NK-92 treated with Interleukin-12 subunit alpha and Interleukin-12 subunit beta, amount 100 ng/mL, for 24 hours (cell line): Measurements from ENCODE around the gene TCERG1L.

Source experiments
- DNase-seq: peaks from one replicate; lab custom pipeline; 2025; lab: John Stamatoyannopoulos, UW

The TCERG1L gene

DNA sequence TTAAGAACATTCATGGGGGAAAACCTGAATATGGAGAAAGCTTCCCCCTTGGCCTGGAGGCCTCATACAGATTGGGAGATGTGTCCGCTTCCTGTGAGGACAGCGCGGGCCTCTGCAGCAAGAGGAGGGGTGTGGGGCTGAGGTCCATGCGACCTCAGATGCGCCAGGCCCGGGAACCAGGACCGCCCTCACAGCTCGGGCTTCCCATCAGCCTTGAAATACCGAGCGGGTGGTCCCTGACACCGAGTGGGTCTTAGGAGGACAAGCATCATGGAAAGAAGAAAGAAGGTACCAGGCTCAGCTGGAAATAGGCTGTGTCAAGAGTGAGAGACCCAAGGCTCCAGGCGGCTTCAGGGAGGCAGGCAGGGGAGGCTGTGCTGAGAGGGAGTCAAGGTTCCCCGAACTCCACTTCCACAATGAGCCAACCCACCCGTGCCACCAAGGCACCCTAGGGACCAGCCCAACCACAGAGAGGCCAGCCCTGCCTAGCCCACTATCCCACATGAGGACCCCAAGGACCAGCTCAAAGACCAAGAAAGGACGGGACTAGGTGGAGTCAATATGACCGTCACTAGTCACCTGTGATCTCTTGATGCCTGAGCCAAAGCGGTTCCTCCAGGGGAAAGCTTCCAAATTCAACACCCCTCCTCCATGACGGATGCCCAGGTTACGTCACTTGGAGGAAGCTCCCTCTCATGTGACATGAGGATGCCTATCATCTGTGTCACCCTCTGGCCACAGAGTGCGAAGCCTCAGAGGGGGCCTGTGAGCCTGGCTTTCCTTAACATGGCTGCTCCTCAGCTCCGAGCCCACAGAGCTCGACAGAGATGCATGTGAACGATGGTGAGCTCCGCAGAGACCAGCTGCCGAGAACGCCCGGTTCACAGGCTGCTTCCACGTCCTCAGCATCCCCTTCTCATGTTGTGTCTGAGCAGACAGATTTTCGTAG is 103.7 kb downstream of the TCERG1L start:
- DNase-seq, result no peak

DNA sequence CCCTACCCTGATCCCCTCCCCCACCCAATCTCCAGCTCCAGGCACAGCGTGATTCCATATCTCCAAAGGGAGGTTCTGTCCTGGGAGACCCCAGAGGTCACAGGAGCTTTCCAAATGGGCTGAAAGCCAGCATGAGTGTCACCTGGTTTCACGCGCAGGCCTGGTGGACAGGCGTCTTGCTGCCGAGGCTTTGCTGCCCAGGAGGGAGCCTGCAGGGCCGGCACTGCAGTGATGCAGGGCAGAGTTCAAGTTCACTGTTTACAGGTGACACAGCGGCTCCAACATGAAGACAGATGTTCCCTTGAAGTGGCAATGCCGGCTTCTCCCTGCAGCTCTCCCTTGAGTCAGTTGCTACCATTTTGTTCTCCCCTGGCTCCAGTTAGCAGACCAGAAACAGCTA is 104.3 kb downstream of the TCERG1L start:
- no peak for DNase-seq

DNA sequence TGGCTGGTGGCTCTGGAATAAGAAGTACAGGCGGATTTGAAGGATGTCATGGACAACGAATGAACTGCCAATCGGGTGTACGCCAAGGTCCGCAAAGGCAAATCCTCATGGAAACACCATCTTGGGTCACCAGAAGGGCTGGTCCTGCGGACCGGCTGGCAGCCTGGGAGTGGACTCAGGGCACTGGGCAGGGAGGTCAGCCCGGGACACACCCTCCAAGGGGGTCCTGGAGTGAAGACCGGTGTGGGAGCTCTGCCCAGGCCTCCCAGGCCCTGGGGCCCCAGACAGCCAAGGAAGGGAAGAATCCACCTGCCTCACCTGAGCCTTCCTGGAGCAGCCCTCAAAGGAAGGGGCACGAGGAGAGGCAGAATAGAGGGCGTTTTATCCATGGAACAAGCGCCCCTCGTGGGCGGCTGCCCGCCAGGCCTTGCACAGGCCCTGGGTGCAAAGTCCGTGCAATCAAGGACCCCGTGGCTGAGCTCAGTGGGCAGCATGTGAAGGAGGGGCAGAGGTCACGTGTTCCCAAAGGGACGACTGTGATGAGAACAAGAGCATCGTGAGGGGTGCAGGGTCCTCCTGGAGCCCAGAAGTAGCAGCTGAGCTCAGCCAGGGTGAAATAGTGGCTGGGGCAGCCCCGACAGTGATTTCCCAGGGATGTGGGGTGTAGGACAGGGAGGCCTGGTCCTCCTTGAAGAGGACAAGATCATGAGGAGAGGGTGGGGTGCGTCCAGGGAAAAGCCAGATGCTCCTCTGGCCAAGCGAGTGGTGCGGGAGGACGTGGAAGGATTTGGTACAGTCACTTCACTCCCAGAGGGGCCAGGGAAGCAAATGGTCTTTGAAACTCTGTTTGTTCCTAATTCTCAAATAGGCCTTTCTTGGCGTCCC is 105.2 kb downstream of the TCERG1L start:
- no peak for DNase-seq

DNA sequence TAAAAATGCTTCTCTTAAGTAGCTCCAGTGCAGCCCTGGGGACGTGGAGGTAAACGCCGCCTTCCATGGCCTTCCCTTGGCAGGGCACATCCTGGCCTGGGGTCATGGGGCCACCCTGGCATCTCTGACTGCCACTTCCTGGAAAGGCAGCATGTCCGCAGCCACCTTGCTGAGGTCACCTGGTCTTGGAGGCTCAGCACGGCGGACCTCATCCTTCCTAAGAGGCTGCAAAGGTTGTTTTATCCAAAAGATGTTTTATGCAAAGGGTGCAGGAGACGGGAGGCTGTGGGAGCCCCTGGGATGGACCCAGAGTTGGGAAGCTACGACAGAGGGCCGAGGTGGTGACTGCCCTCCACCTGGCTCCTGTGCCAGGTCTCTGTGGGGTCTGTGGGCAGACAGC is 106.0 kb downstream of the TCERG1L start:
- no peak for DNase-seq

DNA sequence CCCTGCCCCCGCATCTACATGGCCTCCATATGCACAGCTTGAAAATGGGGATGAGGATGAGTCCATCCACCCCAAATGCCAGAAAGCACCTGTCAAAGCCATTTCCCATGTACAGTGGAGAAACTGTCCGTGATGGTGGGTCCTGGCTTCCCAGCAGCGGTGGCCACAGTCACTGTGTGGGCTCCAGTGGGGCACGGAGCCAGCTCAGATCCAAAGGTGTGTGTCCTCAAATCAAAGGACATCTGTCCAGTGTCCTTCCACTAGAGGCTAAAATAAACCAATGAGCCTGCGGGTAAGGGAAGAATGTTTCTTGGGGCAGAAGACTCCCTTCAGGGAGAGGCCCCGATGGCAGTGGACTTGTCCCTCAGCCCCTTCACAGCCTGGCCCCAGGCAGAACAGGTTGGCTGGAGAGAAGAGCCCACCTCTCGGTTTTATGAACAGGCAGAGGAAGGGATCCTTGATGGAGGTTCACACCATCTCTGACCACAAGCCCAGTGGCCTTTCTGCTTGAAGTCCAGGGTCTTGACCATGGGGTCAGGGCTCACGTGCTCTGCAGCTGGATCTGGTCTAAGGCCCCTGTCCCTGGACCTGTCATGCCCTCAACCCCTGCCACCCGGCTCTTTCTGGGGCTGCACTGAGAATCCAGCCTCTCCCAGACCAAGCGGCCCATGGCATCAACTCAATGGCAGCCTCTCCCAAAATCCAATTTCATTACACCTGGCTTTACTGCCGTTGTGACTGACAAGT is 106.9 kb downstream of the TCERG1L start:
- DNase-seq, result no peak

DNA sequence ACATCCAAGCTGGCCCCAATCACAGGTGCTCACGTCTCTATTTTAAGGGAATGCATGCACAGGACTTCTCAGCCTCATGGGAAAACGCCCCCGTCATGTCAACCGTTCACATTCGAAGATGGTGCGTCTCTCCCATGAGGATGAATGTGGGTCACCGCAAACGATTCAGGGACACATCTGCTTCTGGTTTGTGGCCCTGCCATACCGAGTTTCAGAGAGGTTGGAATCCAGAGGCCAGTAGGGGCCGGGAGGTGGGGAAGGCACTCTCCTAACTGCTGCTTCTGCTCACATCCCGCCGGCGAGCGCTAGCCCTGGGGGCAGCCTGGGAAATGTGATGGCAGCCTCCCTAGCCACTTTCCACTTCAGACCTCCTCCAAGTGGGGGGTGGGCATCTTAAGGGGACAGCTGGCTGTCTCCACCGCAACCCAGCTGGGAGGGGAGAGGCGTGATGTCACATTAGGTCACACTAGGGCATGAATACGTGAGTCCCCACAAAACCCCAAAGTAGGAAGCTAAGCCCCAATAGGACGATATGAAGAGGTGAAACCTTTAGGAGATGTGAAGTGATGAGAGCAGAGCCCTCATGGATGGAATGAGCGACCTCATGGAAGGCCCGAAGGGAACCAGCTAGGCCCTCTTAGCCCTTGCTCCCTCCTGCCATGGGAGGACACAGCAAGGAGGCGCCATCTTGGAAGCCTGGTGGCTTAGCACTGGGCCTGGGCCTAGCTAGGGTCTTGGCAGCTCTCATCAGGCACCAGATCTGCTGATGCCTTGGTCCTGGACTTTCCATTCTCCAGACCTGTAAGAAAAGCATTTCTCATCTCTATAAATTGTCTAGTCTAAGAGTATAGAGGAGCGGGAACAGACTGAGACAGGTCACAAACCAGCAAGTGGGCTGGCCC is 107.8 kb downstream of the TCERG1L start:
- no peak for DNase-seq

DNA sequence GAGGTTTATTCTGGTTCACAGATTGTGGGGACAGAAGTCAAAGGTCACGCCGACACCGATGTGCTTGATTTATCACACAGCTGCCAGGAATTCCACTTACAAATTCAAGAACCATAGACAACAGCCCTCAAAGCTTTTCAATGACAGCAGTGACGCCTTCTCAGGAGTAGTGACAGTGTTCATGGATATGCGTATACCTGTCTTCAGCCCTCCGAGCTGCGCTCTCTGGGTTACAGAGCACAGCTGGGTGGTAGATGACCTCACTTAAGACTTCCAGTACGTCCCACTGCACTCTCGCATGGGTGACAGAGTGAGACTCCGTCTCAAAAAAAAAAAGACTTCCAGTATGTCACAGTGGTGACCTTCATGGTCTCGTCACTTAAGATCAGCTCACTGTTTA is 108.5 kb downstream of the TCERG1L start:
- no peak for DNase-seq

DNA sequence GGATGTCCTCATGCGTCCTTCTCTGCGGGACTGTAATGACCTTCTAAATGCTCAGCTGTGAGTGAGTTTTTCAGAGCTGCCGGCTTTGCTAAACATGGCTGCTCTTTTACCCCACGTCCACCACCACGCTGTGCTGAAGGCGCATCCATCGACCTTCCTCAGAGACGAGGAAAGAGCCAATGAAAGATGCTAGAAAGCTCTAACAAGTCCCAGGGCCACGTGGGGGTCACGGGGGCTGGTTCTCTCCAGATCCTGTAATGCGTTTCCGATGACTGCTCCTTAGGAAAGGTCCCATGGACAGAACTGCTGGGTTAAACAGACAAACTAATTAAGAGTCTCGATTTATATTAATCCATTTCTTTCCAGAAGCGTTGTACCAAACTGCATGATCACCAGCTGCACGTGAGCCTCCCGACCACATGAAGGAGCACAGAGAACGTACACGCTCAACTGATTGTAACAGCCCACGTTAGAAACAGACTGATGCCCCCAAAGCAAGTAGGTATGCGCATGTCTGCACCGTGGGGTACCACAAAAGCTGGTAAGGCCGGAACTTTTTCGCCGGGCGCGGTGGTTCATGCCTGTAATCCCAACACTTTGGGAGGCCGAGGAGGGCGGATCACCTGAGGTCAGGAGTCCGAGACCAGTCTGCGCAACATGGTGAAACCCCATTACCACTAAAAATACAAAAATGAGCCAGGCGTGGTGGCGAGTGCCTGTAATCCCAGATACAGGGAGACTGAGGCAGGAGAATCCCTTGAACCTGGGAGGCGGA is 109.6 kb downstream of the TCERG1L start:
- no peak for DNase-seq

DNA sequence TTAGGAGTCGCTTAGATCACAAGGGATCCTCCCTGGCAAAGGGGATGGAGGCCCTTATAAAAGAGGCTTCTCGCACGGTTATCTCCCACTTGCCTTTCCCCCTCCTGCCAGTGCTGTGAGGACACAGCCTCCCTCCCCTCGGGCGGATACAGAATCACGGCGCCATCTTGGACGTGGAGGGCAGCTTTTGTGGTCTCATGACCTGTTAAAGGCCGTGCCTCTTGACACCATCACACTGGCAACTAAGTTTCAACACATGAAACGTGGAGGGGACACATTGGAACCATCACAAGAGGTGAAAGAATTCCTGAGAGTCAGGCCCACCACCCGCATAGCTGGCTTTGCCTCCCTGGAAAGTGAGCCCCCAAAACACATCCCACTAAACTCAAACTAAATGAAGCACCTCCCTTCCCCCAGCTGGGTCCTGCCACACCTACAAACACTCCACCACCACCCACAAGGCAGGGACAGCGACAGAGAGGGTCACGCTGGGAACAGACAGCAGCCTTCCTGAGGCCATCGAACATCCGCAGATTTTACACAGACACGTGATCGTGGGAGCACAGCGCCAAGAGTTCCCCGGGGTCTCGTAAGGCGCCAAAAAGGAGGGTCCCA is 110.6 kb downstream of the TCERG1L start:
- DNase-seq, result no peak

DNA sequence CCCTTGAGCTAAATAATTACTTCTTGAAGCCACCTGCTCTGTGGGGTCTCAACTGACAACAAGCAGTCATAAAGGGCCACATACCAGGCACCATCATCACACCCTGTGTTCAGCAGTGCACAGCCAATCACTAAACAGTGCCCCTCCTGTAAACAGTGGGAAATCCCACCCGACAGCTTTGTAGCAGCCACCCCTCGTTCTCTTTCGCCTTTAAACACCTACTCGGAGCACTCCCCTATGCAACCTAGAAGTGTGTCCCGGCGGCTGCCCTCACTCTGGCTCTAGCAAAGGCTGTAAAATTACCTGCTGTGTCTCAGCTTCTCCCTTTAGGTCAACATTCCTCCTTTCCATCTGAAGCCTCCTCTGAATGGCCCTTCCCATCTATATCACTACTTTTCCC is 111.9 kb downstream of the TCERG1L start:
- no peak for DNase-seq

DNA sequence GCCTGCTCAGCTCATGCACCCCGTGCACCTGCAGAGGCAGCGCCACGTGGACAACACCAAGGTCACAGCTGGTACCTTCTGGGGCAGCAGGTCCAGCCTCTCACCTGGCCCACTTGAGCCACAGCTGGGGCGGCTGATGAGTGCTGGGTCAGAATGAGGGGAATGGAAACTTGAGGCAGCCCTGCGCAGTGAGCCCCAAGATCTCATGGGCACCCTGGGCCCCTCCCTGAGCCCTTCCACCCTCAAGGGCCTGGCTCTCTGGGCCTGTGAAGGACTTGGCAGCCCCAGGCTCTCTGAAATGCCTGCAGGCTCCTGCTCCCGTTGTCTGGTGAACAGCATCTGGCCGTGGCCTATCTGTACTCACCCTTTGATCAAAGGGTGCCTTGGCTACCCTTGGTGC is 112.7 kb downstream of the TCERG1L start:
- no peak for DNase-seq

DNA sequence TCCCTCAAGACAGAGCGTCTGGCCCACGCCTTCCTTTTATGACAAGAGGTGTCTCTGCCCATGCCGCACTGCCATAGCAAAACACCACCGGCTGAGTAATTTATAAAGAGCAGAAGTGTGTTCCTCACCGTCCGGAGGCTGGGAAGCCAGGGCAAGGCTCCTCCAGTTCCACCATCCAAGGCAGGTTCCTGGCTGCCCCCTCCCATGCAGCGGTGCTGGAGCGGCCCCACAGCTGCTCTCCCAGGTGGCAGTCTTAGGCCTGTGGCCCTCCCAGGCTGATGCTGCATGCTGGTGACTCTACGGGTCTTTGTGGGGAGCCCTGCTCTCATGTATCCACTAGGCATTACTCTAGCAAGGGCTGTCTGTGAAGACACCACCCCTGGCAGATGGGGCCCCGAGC is 113.1 kb downstream of the TCERG1L start:
- no peak for DNase-seq

DNA sequence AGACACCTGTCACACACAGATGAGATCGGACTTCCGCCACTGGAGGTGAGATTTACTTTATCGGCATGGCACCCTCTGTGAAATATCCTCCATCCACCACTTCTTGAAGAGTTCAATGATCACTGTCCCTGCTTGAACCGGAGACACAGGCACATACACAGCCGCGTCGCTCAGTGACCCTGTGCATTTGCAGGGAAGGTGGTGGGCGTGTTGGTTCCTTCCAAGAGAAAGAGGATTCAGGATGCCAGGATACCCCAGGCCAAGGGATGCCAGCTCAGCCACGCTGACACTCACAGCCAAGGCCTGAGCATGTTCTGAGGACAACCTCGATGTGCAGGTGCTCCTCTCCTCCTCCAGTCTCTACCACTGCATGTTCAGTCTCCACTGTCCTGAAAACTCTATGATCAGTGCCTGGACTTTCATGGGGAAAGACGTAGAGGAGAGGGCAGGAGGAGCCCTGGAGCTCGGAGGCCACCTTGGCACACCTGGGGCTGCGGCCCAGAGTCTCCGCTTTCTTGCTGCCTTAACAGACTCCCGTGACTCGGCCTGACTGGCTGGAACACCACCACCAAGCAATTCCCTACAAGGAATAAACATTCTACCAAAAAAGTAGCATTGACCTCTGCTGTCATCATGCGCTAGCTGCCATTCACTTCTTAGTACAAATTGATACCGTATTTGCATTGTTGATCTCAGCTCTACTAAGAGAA is 115.2 kb downstream of the TCERG1L start:
- no peak for DNase-seq

DNA sequence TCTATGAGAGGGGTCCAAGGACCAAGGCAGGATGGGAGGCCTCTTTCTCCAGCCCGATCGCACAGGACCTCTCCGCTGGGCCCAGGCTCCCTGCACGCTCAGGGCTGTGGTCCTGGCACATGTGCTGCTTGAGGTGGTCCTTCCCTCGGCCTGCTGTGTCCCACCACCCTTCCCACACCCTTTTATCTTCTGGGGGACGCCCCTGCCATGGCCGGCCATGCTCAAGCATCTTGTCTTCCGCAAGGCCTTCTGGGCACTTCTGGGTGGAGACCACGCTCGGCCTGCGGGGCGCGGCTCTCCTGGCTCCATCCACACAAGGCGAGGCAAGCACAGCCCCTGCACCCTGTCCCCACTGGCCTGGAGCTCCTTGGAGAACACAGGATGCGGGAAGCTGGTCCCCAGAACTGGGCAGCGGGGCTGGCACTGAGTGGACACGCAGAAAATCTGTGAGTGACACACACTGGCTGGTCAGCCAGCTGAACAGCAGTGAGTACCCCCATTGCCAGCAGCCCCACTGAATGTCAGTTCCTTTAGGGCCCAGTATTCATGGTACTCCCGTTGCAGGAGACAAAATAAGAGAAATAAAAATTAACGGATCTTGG is 115.9 kb downstream of the TCERG1L start:
- DNase-seq, result no peak

DNA sequence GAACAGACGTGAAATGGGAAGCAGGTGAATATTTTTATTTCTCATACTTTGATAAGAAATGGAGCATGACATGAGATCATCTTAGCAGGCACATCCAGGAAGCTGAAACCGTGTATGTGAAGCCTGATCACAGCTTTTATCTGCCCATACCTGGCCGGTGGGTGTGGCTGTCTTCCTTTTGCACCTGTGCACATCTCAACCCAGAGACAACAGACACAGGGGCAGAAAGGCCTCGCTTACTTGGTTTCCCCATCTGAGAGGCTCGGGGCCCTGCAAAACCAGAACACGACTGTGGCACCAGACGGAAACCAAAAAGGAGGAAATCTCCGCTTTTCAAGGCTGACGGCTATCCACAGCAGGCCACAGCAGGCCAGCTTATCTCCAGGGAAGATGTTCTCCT is 116.4 kb downstream of the TCERG1L start:
- DNase-seq, result no peak

DNA sequence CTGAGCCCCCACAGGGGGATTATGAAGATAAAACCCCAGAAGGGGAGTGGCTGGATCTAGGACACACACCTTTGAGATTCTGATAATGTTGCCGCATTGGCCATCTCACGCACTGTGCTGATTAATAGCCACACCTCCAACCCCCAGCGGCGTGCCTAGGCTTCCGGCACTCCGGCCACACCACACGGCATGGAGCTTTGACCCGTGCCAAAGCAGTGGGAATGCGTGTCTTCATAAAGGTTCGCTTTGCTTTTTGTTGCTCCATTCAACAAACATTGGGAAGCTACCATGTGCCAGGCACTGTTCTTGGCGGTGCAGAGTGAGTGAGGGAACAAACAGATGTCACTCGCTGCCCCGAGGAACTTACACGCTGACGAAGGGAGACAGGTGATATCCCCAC is 117.6 kb downstream of the TCERG1L start:
- no peak for DNase-seq

DNA sequence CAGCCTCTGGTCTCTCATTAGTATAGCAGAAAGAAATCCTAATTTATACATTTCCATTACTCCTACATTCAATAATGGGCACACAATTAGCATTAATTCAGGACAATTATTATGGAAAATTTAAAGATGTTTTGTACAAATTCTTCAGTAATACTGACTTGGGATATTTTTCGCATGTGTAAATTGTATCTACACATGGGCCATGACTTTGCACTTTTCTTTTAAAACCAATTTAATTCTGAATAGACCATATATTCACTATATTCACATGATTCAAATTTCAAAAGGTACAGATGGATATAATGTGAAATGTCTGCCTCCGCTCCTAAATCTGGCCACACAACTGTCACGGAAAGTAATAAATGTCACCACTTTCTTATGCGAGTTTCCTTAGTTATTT is 123.0 kb downstream of the TCERG1L start:
- DNase-seq, result no peak

DNA sequence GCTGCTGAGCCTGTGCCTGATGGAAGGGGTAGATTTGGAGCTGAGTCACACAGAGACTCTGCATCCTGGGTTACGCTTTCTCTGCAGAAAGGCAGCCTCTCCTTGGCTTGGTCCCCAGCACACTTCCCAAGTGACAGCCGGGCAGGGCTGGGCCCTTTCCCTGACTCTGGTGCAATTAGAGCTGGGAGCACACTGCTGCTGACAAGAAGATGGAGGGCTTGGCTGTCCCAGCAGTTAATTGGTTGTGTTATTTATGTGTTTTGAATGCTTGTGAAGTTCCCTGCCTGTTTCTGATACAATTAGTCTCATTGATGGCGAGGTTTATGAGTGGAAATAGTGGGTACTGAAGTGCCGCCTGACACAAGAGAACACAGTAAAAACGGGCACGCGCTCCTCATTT is 123.6 kb downstream of the TCERG1L start:
- no peak for DNase-seq

DNA sequence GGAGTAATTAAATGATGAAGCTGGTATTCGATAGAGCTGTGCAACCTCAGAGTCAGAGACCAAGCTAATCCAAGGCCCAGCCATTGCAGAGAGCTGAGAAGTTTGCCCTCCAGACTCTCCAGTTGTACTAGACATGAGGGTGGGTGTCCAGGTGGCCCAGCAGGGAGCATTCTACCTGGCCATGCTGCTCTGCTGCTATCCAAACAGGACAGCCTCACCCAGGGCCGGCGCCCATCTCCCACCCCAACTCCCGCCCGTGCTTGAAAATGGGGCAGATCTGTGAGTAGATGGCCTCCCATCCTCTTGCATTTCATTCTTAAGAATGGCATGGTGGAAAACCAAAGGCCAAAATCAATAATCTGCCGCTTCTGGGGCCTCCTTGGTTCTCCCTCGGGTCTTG is 124.2 kb downstream of the TCERG1L start:
- DNase-seq, result no peak
